H9 (cell line): ENCODE results near the gene CLCN5. TPM values are rescaled to one million over a fixed set of nuclear protein-coding genes. Genes with fewer than 3 reads are reported as not detected.

Experiments used
- DNase-seq: peaks from one replicate; pipeline ENCODE4 v3.0.0-alpha.2; 2017
- H2AFZ ChIP-seq: one replicate; pipeline ENCODE4 v1.6.1; 2013; ENCODE audit warnings: mild to moderate bottlenecking, low read length, control low read depth, moderate library complexity
- H2AK5ac ChIP-seq: 2 replicates; pipeline ENCODE4 v1.6.1; 2013; ENCODE audit warnings: low read length, control low read depth, mixed read lengths; ENCODE audit not compliant: insufficient read length
- H2BK120ac ChIP-seq: one replicate; pipeline ENCODE4 v1.6.1; 2013; ENCODE audit warnings: low read depth, mild to moderate bottlenecking, low read length, control low read depth, inconsistent platforms; ENCODE audit not compliant: poor library complexity, severe bottlenecking
- H2BK12ac ChIP-seq: 2 replicates; pipeline ENCODE4 v1.6.1; 2013; ENCODE audit warnings: low read length, control low read depth, mixed read lengths, low read depth; ENCODE audit not compliant: insufficient read length
- H2BK15ac ChIP-seq: 2 replicates; pipeline ENCODE4 v1.6.1; 2013; ENCODE audit warnings: low read depth, low read length, control low read depth
- H2BK20ac ChIP-seq: one replicate; pipeline ENCODE4 v1.6.1; 2013; ENCODE audit warnings: low read depth, mild to moderate bottlenecking, low read length, control low read depth, inconsistent platforms; ENCODE audit not compliant: poor library complexity, severe bottlenecking
- H2BK5ac ChIP-seq: 2 replicates; pipeline ENCODE4 v1.6.1; 2013; ENCODE audit warnings: low read length, control low read depth, mixed read lengths; ENCODE audit not compliant: insufficient read length
- H3K14ac ChIP-seq: 2 replicates; pipeline ENCODE4 v1.6.1; 2013; ENCODE audit warnings: low read length, control low read depth; ENCODE audit not compliant: insufficient read depth
- H3K18ac ChIP-seq: 2 replicates; pipeline ENCODE4 v1.6.1; 2013; ENCODE audit warnings: low read depth, mild to moderate bottlenecking, mixed read lengths, low read length, control low read depth; ENCODE audit not compliant: insufficient read length
- H3K23ac ChIP-seq: 2 replicates; pipeline ENCODE4 v1.6.1; 2013; ENCODE audit warnings: low read length, control low read depth, mixed read lengths, low read depth; ENCODE audit not compliant: insufficient read length
- H3K23me2 ChIP-seq: 2 replicates; pipeline ENCODE4 v1.6.1; 2013; ENCODE audit warnings: low read depth, mild to moderate bottlenecking, mixed read lengths, low read length, control low read depth; ENCODE audit not compliant: insufficient read length, poor library complexity, severe bottlenecking
- H3K27ac ChIP-seq: 2 replicates; pipeline ENCODE4 v1.5.1; 2013; ENCODE audit warnings: low read length, control low read depth, mixed read lengths, low read depth; ENCODE audit not compliant: insufficient read length
- H3K27me3 ChIP-seq: 2 replicates; pipeline ENCODE4 v1.6.1; 2013; ENCODE audit warnings: low read length, control low read depth, inconsistent platforms; ENCODE audit not compliant: insufficient read depth
- H3K4ac ChIP-seq: 2 replicates; pipeline ENCODE4 v1.6.1; 2013; ENCODE audit warnings: low read depth, mild to moderate bottlenecking, control low read depth, inconsistent platforms, low read length, moderate library complexity
- H3K4me1 ChIP-seq: 2 replicates; pipeline ENCODE4 v1.6.1; 2013; ENCODE audit warnings: low read length, control low read depth, inconsistent platforms; ENCODE audit not compliant: insufficient read depth
- H3K4me2 ChIP-seq: 2 replicates; pipeline ENCODE4 v1.6.1; 2013; ENCODE audit warnings: low read length, control low read depth, mixed read lengths; ENCODE audit not compliant: insufficient read length, insufficient read depth
- H3K56ac ChIP-seq: 2 replicates; pipeline ENCODE4 v1.6.1; 2013; ENCODE audit warnings: low read depth, mild to moderate bottlenecking, mixed read lengths, low read length, control low read depth; ENCODE audit not compliant: insufficient read length
- H3K79me1 ChIP-seq: 2 replicates; pipeline ENCODE4 v1.6.1; 2013; ENCODE audit warnings: low read depth, mild to moderate bottlenecking, moderate library complexity, low read length, control low read depth, inconsistent platforms; ENCODE audit not compliant: insufficient read depth, poor library complexity, severe bottlenecking
- H3K79me2 ChIP-seq: 2 replicates; pipeline ENCODE4 v1.6.1; 2013; ENCODE audit warnings: low read length, control low read depth, inconsistent platforms; ENCODE audit not compliant: insufficient read depth
- H3K9ac ChIP-seq: 2 replicates; pipeline ENCODE4 v1.6.1; 2013; ENCODE audit warnings: low read length, control low read depth, mixed read lengths; ENCODE audit not compliant: insufficient read length; ENCODE audit errors: extremely low read depth
- H3K9me3 ChIP-seq: one replicate; pipeline ENCODE4 v1.6.1; 2013; ENCODE audit warnings: low read depth, low read length, inconsistent platforms; ENCODE audit not compliant: control insufficient read depth
- H3T11ph ChIP-seq: one replicate; pipeline ENCODE4 v1.6.1; 2013; ENCODE audit warnings: mild to moderate bottlenecking, low read length, control low read depth, inconsistent platforms
- H4K20me1 ChIP-seq: one replicate; pipeline ENCODE4 v1.6.1; 2013; ENCODE audit not compliant: control insufficient read depth, insufficient read length, insufficient read depth
- H4K5ac ChIP-seq: 2 replicates; pipeline ENCODE4 v1.6.1; 2013; ENCODE audit warnings: low read depth, mild to moderate bottlenecking, mixed read lengths, low read length, control low read depth; ENCODE audit not compliant: insufficient read length
- H4K8ac ChIP-seq: replicated peaks from 2 replicates; pipeline ENCODE4 v1.6.1; 2013; ENCODE audit warnings: low read length, control low read depth, mixed read lengths, low read depth; ENCODE audit not compliant: insufficient read length
- H4K91ac ChIP-seq: 2 replicates; pipeline ENCODE4 v1.6.1; 2013; ENCODE audit warnings: low read depth, mild to moderate bottlenecking, moderate library complexity, mixed read lengths, low read length, control low read depth; ENCODE audit not compliant: insufficient read length
- H3K27ac Mint-ChIP-seq, 3 experiments: 2 replicates in 2 of 3; 3 replicates in 1 of 3; pipeline ENCODE4 v1.8.0; 2020 to 2021; ENCODE audit warnings: mixed read lengths in 3 of 3, mild to moderate bottlenecking in 1 of 3, moderate library complexity in 1 of 3
- H3K27me3 Mint-ChIP-seq: 2 replicates; pipeline ENCODE4 v1.8.0; 2021; ENCODE audit warnings: low read depth, mild to moderate bottlenecking, moderate library complexity, mixed read lengths
- H3K36me3 Mint-ChIP-seq, 3 experiments: 2 replicates in 2 of 3; 3 replicates in 1 of 3; pipeline ENCODE4 v1.8.0; 2020 to 2021; ENCODE audit warnings: low read depth in 3 of 3, mixed read lengths in 3 of 3; ENCODE audit not compliant: insufficient read depth in 1 of 3
- H3K4me1 Mint-ChIP-seq, 2 experiments: 2 replicates each; pipeline ENCODE4 v1.8.0; 2020; ENCODE audit warnings: mixed read lengths in 2 of 2
- H3K4me3 Mint-ChIP-seq, 2 experiments: 2 replicates in 1 of 2; 3 replicates in 1 of 2; pipeline ENCODE4 v1.8.0; 2020 to 2021; ENCODE audit warnings: mild to moderate bottlenecking in 2 of 2, mixed read lengths in 2 of 2, moderate library complexity in 1 of 2
- H3K9me3 Mint-ChIP-seq, 2 experiments: 2 replicates in 1 of 2; 3 replicates in 1 of 2; pipeline ENCODE4 v1.8.0; 2020; ENCODE audit warnings: mild to moderate bottlenecking in 2 of 2, mixed read lengths in 2 of 2, moderate library complexity in 1 of 2
- WGBS: extraction: QIAGEN DNeasy Blood & Tissue Kit; methylation state at CpG from one replicate; pipeline ENCODE4 v1.1.7; 2013; ENCODE audit warnings: missing lambda C conversion rate, low lambda C conversion rate, mixed read lengths; ENCODE audit not compliant: insufficient read length; ENCODE audit errors: extremely low coverage; 5-methylcytosine and 5-hydroxymethylcytosine counted together
- total RNA-seq: library from RNA; stranded (reverse); gene quantifications from 2 replicates; pipeline ENCODE4 v1.2.1, GENCODE V29; 2021
- TF ChIP-seq, protein P1 (sequence below): fragments of 200-600 bp; sonication (generic); conservative IDR thresholded peaks from 3 replicates; pipeline ENCODE4 v1.8.0; 2021; ENCODE audit warnings: antibody characterized with exemption, mild to moderate bottlenecking

The CLCN5 gene
- total RNA-seq, 1 experiment from 2014 or later, result 5.9 TPM

DNA sequence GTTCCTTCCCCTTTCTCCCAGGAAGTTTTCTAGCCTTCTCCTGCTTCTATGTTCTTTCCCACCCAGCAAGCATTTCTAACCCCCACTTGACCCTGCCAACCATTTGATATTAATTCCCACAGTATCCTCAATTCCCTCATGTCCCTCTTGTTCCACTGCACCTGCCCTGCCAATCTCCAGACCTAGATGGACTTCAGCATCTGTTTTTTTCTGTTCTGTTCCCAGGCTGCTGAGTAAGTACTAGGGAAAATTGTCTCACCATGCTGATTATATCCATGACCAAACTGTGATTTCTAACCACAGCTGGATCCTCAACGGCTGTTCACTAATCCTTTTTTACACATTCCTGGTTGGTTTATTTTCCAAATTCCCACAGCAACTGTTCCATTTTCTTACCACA lies 37.7 kb downstream of the CLCN5 start:
- Histone ChIP-seq H2BK15ac (no peak overlapping the region), H3K9ac (no peak overlapping the region), H3K23me2 (no peaks in the 10 kb centered on the region), H3K4ac (no peak overlapping the region), H4K8ac (no peak overlapping the region), H2BK20ac (no peak overlapping the region), H3K23ac (no peak overlapping the region), H2BK12ac (no peak overlapping the region), H2BK5ac (no peak overlapping the region), H2AFZ (no peak overlapping the region), H3K79me2 (no peaks in the 10 kb centered on the region), H2BK120ac (no peak overlapping the region), H3K27me3 (no peaks in the 10 kb centered on the region), H3T11ph (no peak overlapping the region), H2AK5ac (no peak overlapping the region), H3K14ac (no peak overlapping the region), H3K18ac (no peak overlapping the region), H3K4me2 (no peak overlapping the region), H4K20me1 (no peaks in the 10 kb centered on the region), H3K4me1 (no peaks in the 10 kb centered on the region), H3K9me3 (peaks cover 25% of the 10 kb centered on the region), H3K27ac (no peak overlapping the region), H3K56ac (no peak overlapping the region), H3K79me1 (no peaks in the 10 kb centered on the region), H4K5ac (no peak overlapping the region), H4K91ac (no peak overlapping the region)
- TF ChIP-seq, protein P1, sequence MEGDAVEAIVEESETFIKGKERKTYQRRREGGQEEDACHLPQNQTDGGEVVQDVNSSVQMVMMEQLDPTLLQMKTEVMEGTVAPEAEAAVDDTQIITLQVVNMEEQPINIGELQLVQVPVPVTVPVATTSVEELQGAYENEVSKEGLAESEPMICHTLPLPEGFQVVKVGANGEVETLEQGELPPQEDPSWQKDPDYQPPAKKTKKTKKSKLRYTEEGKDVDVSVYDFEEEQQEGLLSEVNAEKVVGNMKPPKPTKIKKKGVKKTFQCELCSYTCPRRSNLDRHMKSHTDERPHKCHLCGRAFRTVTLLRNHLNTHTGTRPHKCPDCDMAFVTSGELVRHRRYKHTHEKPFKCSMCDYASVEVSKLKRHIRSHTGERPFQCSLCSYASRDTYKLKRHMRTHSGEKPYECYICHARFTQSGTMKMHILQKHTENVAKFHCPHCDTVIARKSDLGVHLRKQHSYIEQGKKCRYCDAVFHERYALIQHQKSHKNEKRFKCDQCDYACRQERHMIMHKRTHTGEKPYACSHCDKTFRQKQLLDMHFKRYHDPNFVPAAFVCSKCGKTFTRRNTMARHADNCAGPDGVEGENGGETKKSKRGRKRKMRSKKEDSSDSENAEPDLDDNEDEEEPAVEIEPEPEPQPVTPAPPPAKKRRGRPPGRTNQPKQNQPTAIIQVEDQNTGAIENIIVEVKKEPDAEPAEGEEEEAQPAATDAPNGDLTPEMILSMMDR, result no peak
- H3K4me1 Mint-ChIP-seq, result peaks cover 0 to 3% of the 10 kb centered on the region in 2 experiments; a peak in 1 of 4 replicates
- no peak for DNase-seq
- H3K4me3 Mint-ChIP-seq, result no peak overlapping the region
- H3K27ac Mint-ChIP-seq, result no peak overlapping the region
- no peaks in the 10 kb centered on the region for H3K27me3 Mint-ChIP-seq
- WGBS, result no CpG with 5 or more reads among the region's 1 CpG
- no peaks in the 10 kb centered on the region; a peak in 2 of 7 replicates for H3K36me3 Mint-ChIP-seq
- peaks cover 23 to 32% of the 10 kb centered on the region in 2 experiments for H3K9me3 Mint-ChIP-seq
